H1 (cell line): ENCODE measurements around the gene GJA10. TPM values are rescaled to one million over a fixed set of nuclear protein-coding genes. Genes with fewer than 3 reads are reported as not detected.

Experiments
- CTCF ChIA-PET: fragments of 300-600 bp; sonication (Branson Sonifier 250); formaldehyde crosslinking; loops from one replicate; lab custom pipeline; 2021; ENCODE audit not compliant: partially characterized antibody; lab: Charles Lee
- POLR2A ChIA-PET: fragments of 300-600 bp; sonication (Branson Sonifier 250); formaldehyde crosslinking; loops from one replicate; lab custom pipeline; 2021; ENCODE audit warnings: inconsistent platforms; ENCODE audit not compliant: partially characterized antibody; lab: Charles Lee
- DNase-seq, 2 experiments: peaks; one replicate each; pipeline versions ENCODE4 v3.0.0 to v3.0.0-alpha.2; 2010 to 2022; ENCODE audit warnings: low spot score in 2 of 2, low read depth in 1 of 2, mixed read lengths in 1 of 2
- FAIRE-seq: peaks from 2 replicates; lab custom pipeline; 2011; peaks lifted over from hg19 to GRCh38; lab: Jason Lieb, UNC
- H2AFZ ChIP-seq: 2 replicates; pipeline ENCODE4 v1.8.1; 2012; ENCODE audit warnings: low read length, inconsistent platforms
- H2AK5ac ChIP-seq: 2 replicates; pipeline ENCODE4 v1.6.1; 2013; ENCODE audit warnings: low read depth, low read length
- H2BK120ac ChIP-seq: replicated peaks from 2 replicates; pipeline ENCODE3; 2013; ENCODE audit warnings: low read depth, low read length, inconsistent platforms
- H2BK12ac ChIP-seq: 2 replicates; pipeline ENCODE4 v1.6.1; 2013; ENCODE audit warnings: low read depth, low read length
- H2BK15ac ChIP-seq: 2 replicates; pipeline ENCODE4 v1.6.1; 2013; ENCODE audit warnings: low read length
- H2BK20ac ChIP-seq: 2 replicates; pipeline ENCODE4 v1.6.1; 2013; ENCODE audit warnings: low read length
- H2BK5ac ChIP-seq: 2 replicates; pipeline ENCODE4 v1.6.1; 2013; ENCODE audit warnings: low read depth, low read length
- H3K14ac ChIP-seq: 2 replicates; pipeline ENCODE4 v1.6.1; 2013; ENCODE audit warnings: inconsistent platforms; ENCODE audit not compliant: insufficient read length
- H3K18ac ChIP-seq: 2 replicates; pipeline ENCODE4 v1.6.1; 2013; ENCODE audit warnings: low read length; ENCODE audit errors: extremely low read depth
- H3K23ac ChIP-seq: 2 replicates; pipeline ENCODE4 v1.6.1; 2013; ENCODE audit warnings: inconsistent platforms; ENCODE audit not compliant: insufficient read length
- H3K23me2 ChIP-seq: 2 replicates; pipeline ENCODE4 v1.6.1; 2013; ENCODE audit warnings: low read depth, low read length
- H3K27ac ChIP-seq: 2 replicates; pipeline ENCODE4 v1.6.1; 2011; ENCODE audit warnings: low read depth, low read length, inconsistent platforms
- H3K27me3 ChIP-seq, 4 experiments: replicated peaks in 1 of 4; 1 replicate in 1 of 4; 2 replicates in 3 of 4; pipeline versions ENCODE4 v1.6.1 to v1.8.1; 2011 to 2013; ENCODE audit warnings: low read length in 3 of 4, mild to moderate bottlenecking in 3 of 4, inconsistent platforms in 2 of 4, mixed read lengths in 2 of 4, moderate library complexity in 1 of 4; ENCODE audit not compliant: control insufficient read depth in 3 of 4, insufficient read depth in 3 of 4; ENCODE audit errors: extremely low read depth in 1 of 4
- H3K36me3 ChIP-seq, 4 experiments: 2 replicates each; pipeline versions ENCODE4 v1.6.1 to v1.8.1; 2011 to 2013; ENCODE audit warnings: mild to moderate bottlenecking in 4 of 4, low read length in 3 of 4, moderate library complexity in 2 of 4, control low read depth in 1 of 4, inconsistent platforms in 1 of 4; ENCODE audit not compliant: insufficient read depth in 4 of 4, control insufficient read depth in 2 of 4
- H3K4ac ChIP-seq: replicated peaks from 2 replicates; pipeline ENCODE3; 2013; ENCODE audit warnings: low read length, low read depth, mixed read lengths, inconsistent platforms; ENCODE audit not compliant: insufficient read length
- H3K4me1 ChIP-seq, 4 experiments: replicated peaks in 1 of 4; 1 replicate in 1 of 4; 2 replicates in 3 of 4; pipeline versions ENCODE4 v1.6.1 to v1.8.1; 2011 to 2013; ENCODE audit warnings: low read length in 3 of 4, inconsistent platforms in 2 of 4, mixed read lengths in 1 of 4; ENCODE audit not compliant: insufficient read depth in 4 of 4, control insufficient read depth in 3 of 4
- H3K4me2 ChIP-seq, 2 experiments: 2 replicates each; pipeline versions ENCODE4 v1.6.1 to v1.8.1; 2011 to 2013; ENCODE audit warnings: low read depth in 2 of 2, low read length in 2 of 2, control low read depth in 1 of 2, inconsistent platforms in 1 of 2, mild to moderate bottlenecking in 1 of 2; ENCODE audit not compliant: insufficient read depth in 1 of 2
- H3K4me3 ChIP-seq, 4 experiments: fragments of 200-600, 300-600 bp in 1 of 4; sonication (generic), shearing (Covaris generic), sonication (Bioruptor Twin) in 1 of 4; 2 replicates each; pipeline versions ENCODE4 v1.5.1 to v1.8.1; 2011 to 2016; ENCODE audit warnings: low read length in 4 of 4, low read depth in 3 of 4, control low read depth in 2 of 4, inconsistent platforms in 2 of 4, mild to moderate bottlenecking in 2 of 4, mixed read lengths in 1 of 4, moderate library complexity in 1 of 4; ENCODE audit not compliant: insufficient read depth in 2 of 4; ENCODE audit errors: extremely low read depth in 1 of 4
- H3K56ac ChIP-seq: replicated peaks from 2 replicates; pipeline ENCODE3; 2013; ENCODE audit warnings: low read depth, mild to moderate bottlenecking, mixed read lengths, low read length, inconsistent platforms; ENCODE audit not compliant: insufficient read length
- H3K79me1 ChIP-seq: 2 replicates; pipeline ENCODE4 v1.6.1; 2013; ENCODE audit warnings: low read depth, low read length, control low read depth
- H3K79me2 ChIP-seq, 2 experiments: 2 replicates each; pipeline versions ENCODE4 v1.6.1 to v1.8.1; 2012 to 2013; ENCODE audit warnings: low read length in 2 of 2, mild to moderate bottlenecking in 2 of 2, inconsistent platforms in 1 of 2; ENCODE audit not compliant: insufficient read depth in 2 of 2, control insufficient read depth in 1 of 2
- H3K9ac ChIP-seq, 4 experiments: replicated peaks in 1 of 4; 1 replicate in 1 of 4; 2 replicates in 3 of 4; pipeline versions ENCODE4 v1.6.1 to v1.8.1; 2011 to 2013; ENCODE audit warnings: low read depth in 3 of 4, low read length in 3 of 4, control low read depth in 2 of 4, mild to moderate bottlenecking in 2 of 4, moderate library complexity in 2 of 4, inconsistent platforms in 1 of 4; ENCODE audit errors: extremely low read depth in 1 of 4
- H3K9me3 ChIP-seq, 2 experiments: 2 replicates each; pipeline versions ENCODE4 v1.6.1 to v1.8.1; 2012 to 2013; ENCODE audit warnings: mild to moderate bottlenecking in 2 of 2, moderate library complexity in 2 of 2, control low read depth in 1 of 2, inconsistent platforms in 1 of 2, low read depth in 1 of 2, low read length in 1 of 2, mixed read lengths in 1 of 2; ENCODE audit not compliant: insufficient read depth in 2 of 2
- H4K20me1 ChIP-seq, 2 experiments: replicated peaks in 1 of 2; 2 replicates each; pipeline versions ENCODE3 to v1.8.1; 2011 to 2013; ENCODE audit warnings: inconsistent platforms in 2 of 2, low read length in 2 of 2, mild to moderate bottlenecking in 1 of 2; ENCODE audit not compliant: insufficient read depth in 2 of 2, control insufficient read depth in 1 of 2
- H4K5ac ChIP-seq: 2 replicates; pipeline ENCODE4 v1.6.1; 2013; ENCODE audit warnings: low read length, low read depth, mixed read lengths, inconsistent platforms; ENCODE audit not compliant: insufficient read length
- H4K8ac ChIP-seq: 2 replicates; pipeline ENCODE4 v1.8.0; 2013; ENCODE audit warnings: mild to moderate bottlenecking, moderate library complexity, low read length, inconsistent platforms; ENCODE audit not compliant: insufficient read depth; ENCODE audit errors: extremely low read depth
- H4K91ac ChIP-seq: replicated peaks from 2 replicates; pipeline ENCODE3; 2013; ENCODE audit warnings: low read length, mixed read lengths, inconsistent platforms; ENCODE audit not compliant: insufficient read length
- ATF2 ChIP-seq: IDR thresholded peaks from 2 replicates; pipeline ENCODE4 v1.6.1; 2012; ENCODE audit warnings: low read length, inconsistent platforms
- BCL11A ChIP-seq, 2 experiments: IDR thresholded peaks; one replicate each; pipeline ENCODE4 v1.6.1; 2011; ENCODE audit warnings: low read depth in 2 of 2, low read length in 2 of 2, mild to moderate bottlenecking in 2 of 2
- CEBPB ChIP-seq: IDR thresholded peaks from 2 replicates; pipeline ENCODE4 v1.6.1; 2012; ENCODE audit warnings: low read depth, low read length
- CHD1 ChIP-seq: IDR thresholded peaks from 2 replicates; pipeline ENCODE4 v1.6.1; 2012; ENCODE audit warnings: low read depth, low read length, improper control_type of control experiment
- CHD2 ChIP-seq: IDR thresholded peaks from 2 replicates; pipeline ENCODE4 v1.6.1; 2012; ENCODE audit warnings: low read length, improper control_type of control experiment
- CREB1 ChIP-seq: IDR thresholded peaks from 2 replicates; pipeline ENCODE4 v1.6.1; 2012; ENCODE audit warnings: inconsistent platforms
- EZH2 ChIP-seq: fragments of 200-600 bp; sonication (generic); IDR thresholded peaks from 2 replicates; pipeline ENCODE4 v1.7.1; 2012; ENCODE audit warnings: low read depth, mild to moderate bottlenecking, moderate library complexity, low read length, inconsistent platforms; ENCODE audit not compliant: severe bottlenecking
- JUN ChIP-seq: IDR thresholded peaks from 2 replicates; pipeline ENCODE4 v1.6.1; 2011; ENCODE audit warnings: low read depth, mild to moderate bottlenecking, improper control_type of control experiment, low read length
- MAFK ChIP-seq: IDR thresholded peaks from 2 replicates; pipeline ENCODE4 v1.6.1; 2012; ENCODE audit warnings: low read depth, mild to moderate bottlenecking, improper control_type of control experiment, low read length
- RXRA ChIP-seq: IDR thresholded peaks from 2 replicates; pipeline ENCODE4 v1.6.1; 2011; ENCODE audit warnings: low read depth, mild to moderate bottlenecking, low read length, moderate library complexity; ENCODE audit not compliant: insufficient read depth
- SRF ChIP-seq: IDR thresholded peaks from 2 replicates; pipeline ENCODE4 v1.6.1; 2011; ENCODE audit warnings: mild to moderate bottlenecking, low read depth, low read length, moderate library complexity
- SUZ12 ChIP-seq: fragments of 200-600 bp; sonication (generic); IDR thresholded peaks from 2 replicates; pipeline ENCODE4 v1.6.1; 2012; ENCODE audit warnings: mild to moderate bottlenecking, inconsistent platforms, low read length, moderate library complexity, mixed read lengths
- TBP ChIP-seq: IDR thresholded peaks from 2 replicates; pipeline ENCODE4 v1.6.1; 2011; ENCODE audit warnings: low read depth, low read length, improper control_type of control experiment
- TCF12 ChIP-seq: IDR thresholded peaks from 2 replicates; pipeline ENCODE4 v1.6.1; 2011; ENCODE audit warnings: low read depth, mild to moderate bottlenecking, low read length
- ZNF274 ChIP-seq: IDR thresholded peaks from 2 replicates; pipeline ENCODE4 v1.7.0; 2012; ENCODE audit warnings: low read length, borderline replicate concordance; ENCODE audit errors: extremely low read depth
- WGBS, 2 experiments: shearing (Covaris generic) in 1 of 2; methylation state at CpG; one replicate each; pipeline versions ENCODE4 v1.1.6 to v1.1.7; 2013 to 2015; ENCODE audit warnings: low lambda C conversion rate in 2 of 2, mixed read lengths in 2 of 2, inconsistent platforms in 1 of 2, low coverage in 1 of 2, missing lambda C conversion rate in 1 of 2; ENCODE audit not compliant: insufficient replicate concordance in 2 of 2, insufficient coverage in 1 of 2, insufficient read length in 1 of 2; ENCODE audit errors: extremely low coverage in 1 of 2, missing lambda C conversion rate in 1 of 2; 5-methylcytosine and 5-hydroxymethylcytosine counted together
- polyA plus RNA-seq, 7 experiments: library from polyadenylated mRNA; depleted of rRNA in 3 of 7; stranded (reverse) in 5 of 7; unstranded in 2 of 7; fragments of >200 nt in 5 of 7; fragments of 200-250 nt in 2 of 7; gene quantifications; 1 replicate in 5 of 7; 2 replicates in 1 of 7; 4 replicates in 1 of 7; pipeline versions ENCODE4 v1.2.1 to v1.2.3, GENCODE V29; 2011 to 2013; ENCODE audit warnings: missing spikeins in 2 of 7, mixed read lengths in 2 of 7
- total RNA-seq: library from RNA; stranded (reverse); fragmentation: NEBNext Ultra II Directional; extraction: Animal tissue kit (Norgen Biotek cat#: 25700); gene quantifications from 2 replicates; pipeline ENCODE4 v1.2.1, GENCODE V29; 2021

GJA10 gene
- total and polyA plus RNA-seq, 2 of the 8 experiments (the other 6 are each of a cell fraction or from before 2014, with no cell fraction given) = 0.21 TPM; not detected in 1

GRCh38 chr6:89910902-89911240 is 16.6 kb downstream of the GJA10 start:
- H2BK12ac ChIP-seq = no peak overlapping the region
- H3K4me3 ChIP-seq = no peak overlapping the region
- H3K27me3 ChIP-seq = no peaks in the 10 kb centered on the region
- ChIA-PET CTCF (no interaction called here), POLR2A (no interaction called here)
- H3K4me2 ChIP-seq = no peak overlapping the region
- WGBS, 2 experiments = no CpG with 5 or more reads among the region's 1 CpG
- no peak overlapping the region for H3K9ac ChIP-seq
- H3K79me2 ChIP-seq = no peaks in the 10 kb centered on the region
- H3K9me3 ChIP-seq = no peaks in the 10 kb centered on the region
- no peak overlapping the region for H2BK5ac ChIP-seq
- H3K14ac ChIP-seq = no peak overlapping the region
- H2BK120ac ChIP-seq = no peak overlapping the region
- H3K79me1 ChIP-seq = no peaks in the 10 kb centered on the region
- H4K5ac ChIP-seq = no peak overlapping the region
- H2AFZ ChIP-seq = peak overlapping the region; percentile 91
- no peak overlapping the region for H3K56ac ChIP-seq
- H3K4ac ChIP-seq = no peak overlapping the region
- no peak overlapping the region for H3K23ac ChIP-seq
- no peak for FAIRE-seq
- H3K23me2 ChIP-seq = no peaks in the 10 kb centered on the region; the same call in 1 of the 2 replicates
- no peaks in the 10 kb centered on the region for H3K36me3 ChIP-seq
- TF ChIP-seq ATF2 (no peak), BCL11A (IDR thresholded peaks at IDR 0.05; ENCODE audit: low read depth in 2 of 2, low read length in 2 of 2) (no peak), JUN (no peak), TCF12 (no peak), ZNF274 (no peak), SRF (no peak), CREB1 (no peak), CEBPB (no peak), EZH2 (no peak), RXRA (no peak), TBP (no peak), MAFK (no peak), CHD2 (no peak), SUZ12 (no peak), CHD1 (no peak)
- no peak overlapping the region for H2AK5ac ChIP-seq
- no peak overlapping the region for H2BK20ac ChIP-seq
- DNase-seq = no peak
- H3K27ac ChIP-seq = no peak overlapping the region
- no peak overlapping the region for H4K91ac ChIP-seq
- no peak overlapping the region for H2BK15ac ChIP-seq
- H4K8ac ChIP-seq = no peak overlapping the region
- peaks cover 0 to 3% (median 0%) of the 10 kb centered on the region in 4 experiments; a peak in 1 of 7 replicates for H3K4me1 ChIP-seq
- peak overlapping the region; percentile 15; the same call in 1 of the 2 replicates for H3K18ac ChIP-seq
- no peaks in the 10 kb centered on the region for H4K20me1 ChIP-seq
